K562 (cell line): ENCODE data around the gene MED29. TPM values are rescaled to one million over a fixed set of nuclear protein-coding genes. Genes with fewer than 3 reads are reported as not detected.

Source experiments
- ATAC-seq: fragments of 200-7000 bp; cut with Tn5 transposase; 3 replicates; pipeline ENCODE4 v1.9.1; 2020; ENCODE audit warnings: moderate library complexity
- BruUV-seq: library from RNA; stranded (reverse); fragments of 400-500 nt; replicated peaks from 2 replicates; lab custom pipeline; 2021; lab: Mats Ljungman, UMichigan
- CTCF ChIA-PET: fragments of 300-600 bp; formaldehyde crosslinking; extraction: SDS; loops from one replicate; lab custom pipeline; 2021; ENCODE audit warnings: low intra/inter-chr PET ratio; lab: Yijun Ruan, JAX
- POLR2A ChIA-PET: fragments of 300-600, 350-650 bp; sonication (Branson Sonifier 250); formaldehyde crosslinking; extraction: SDS; loops from one replicate; lab custom pipeline; 2021; ENCODE audit warnings: antibody characterized with exemption, inconsistent platforms; lab: Yijun Ruan, JAX
- DNase-seq, 4 experiments: peaks; one replicate each; pipeline versions ENCODE4 v3.0.0 to v3.0.0-alpha.2; 2011 to 2018; ENCODE audit warnings: low spot score in 3 of 4, mixed read lengths in 3 of 4; ENCODE audit errors: extremely low read depth in 1 of 4
- FAIRE-seq: peaks from 2 replicates; lab custom pipeline; 2011; peaks lifted over from hg19 to GRCh38; lab: Jason Lieb, UNC
- H2AFZ ChIP-seq: 2 replicates; pipeline ENCODE4 v1.6.0; 2011; ENCODE audit warnings: low read depth, low read length, control low read depth, inconsistent platforms
- H3K27ac ChIP-seq: fragments of 200-600 bp; 3 replicates; pipeline ENCODE4 v1.8.0; 2011; ENCODE audit warnings: low read depth, mild to moderate bottlenecking, control low read depth, inconsistent platforms, low read length, moderate library complexity, mixed read lengths; ENCODE audit errors: extremely low read depth
- H3K27me3 ChIP-seq, 2 experiments: fragments of 300-600 bp in 1 of 2; 2 replicates in 1 of 2; 3 replicates in 1 of 2; pipeline versions ENCODE4 v1.6.0 to v1.8.0; 2011; ENCODE audit warnings: inconsistent platforms in 2 of 2, low read length in 2 of 2, mild to moderate bottlenecking in 1 of 2, mixed read lengths in 1 of 2, moderate library complexity in 1 of 2; ENCODE audit not compliant: control insufficient read depth in 2 of 2, insufficient read depth in 2 of 2
- H3K36me3 ChIP-seq: fragments of 300-600 bp; 3 replicates; pipeline ENCODE4 v1.8.0; 2011; ENCODE audit warnings: mild to moderate bottlenecking, low read length, inconsistent platforms; ENCODE audit not compliant: control insufficient read depth, insufficient read depth
- H3K4me1 ChIP-seq, 2 experiments: fragments of 200-600 bp in 1 of 2; replicated peaks in 1 of 2; 2 replicates in 1 of 2; 3 replicates in 1 of 2; pipeline versions ENCODE4 v1.5.1 to v1.8.0; 2011; ENCODE audit warnings: inconsistent platforms in 2 of 2, low read length in 2 of 2, mild to moderate bottlenecking in 1 of 2, mixed read lengths in 1 of 2, moderate library complexity in 1 of 2; ENCODE audit not compliant: control insufficient read depth in 2 of 2, insufficient read depth in 2 of 2
- H3K4me2 ChIP-seq: 2 replicates; pipeline ENCODE4 v1.6.1; 2011; ENCODE audit warnings: low read length, control low read depth, inconsistent platforms, mixed read lengths; ENCODE audit not compliant: insufficient read depth
- H3K4me3 ChIP-seq: fragments of 200-600 bp; sonication (generic), shearing (Covaris generic); 2 replicates; pipeline ENCODE4 v1.5.1; 2016; ENCODE audit warnings: control low read depth, inconsistent platforms
- H3K79me2 ChIP-seq: fragments of 200-600 bp; 3 replicates; pipeline ENCODE4 v1.8.0; 2011; ENCODE audit warnings: low read length, inconsistent platforms; ENCODE audit not compliant: control insufficient read depth, insufficient read depth
- H3K9ac ChIP-seq, 2 experiments: 2 replicates each; pipeline versions ENCODE4 v1.6.0 to v1.6.1; 2011; ENCODE audit warnings: low read depth in 2 of 2, low read length in 2 of 2, control low read depth in 1 of 2, inconsistent platforms in 1 of 2, mild to moderate bottlenecking in 1 of 2, mixed read lengths in 1 of 2; ENCODE audit not compliant: insufficient read depth in 1 of 2
- H3K9me1 ChIP-seq: one replicate; pipeline ENCODE4 v1.6.0; 2011; ENCODE audit warnings: inconsistent platforms, mild to moderate bottlenecking, low read length, moderate library complexity; ENCODE audit not compliant: control insufficient read depth, insufficient read depth
- H3K9me3 ChIP-seq: replicated peaks from 2 replicates; pipeline ENCODE4 v1.5.1; 2011; ENCODE audit warnings: low read depth, low read length, inconsistent platforms; ENCODE audit not compliant: control insufficient read depth, insufficient read depth
- H4K20me1 ChIP-seq: replicated peaks from 2 replicates; pipeline ENCODE4 v1.6.1; 2011; ENCODE audit warnings: low read length, inconsistent platforms, mixed read lengths; ENCODE audit not compliant: control insufficient read depth, insufficient read depth
- CEBPB ChIP-seq: fragments of 450-650 bp; IDR thresholded peaks from 2 replicates; pipeline ENCODE4 v1.6.1; 2016; ENCODE audit warnings: missing genetic modification characterization, missing compliant biosample characterization
- EGR1 ChIP-seq: fragments of 450-650 bp; conservative IDR thresholded peaks from 2 replicates; pipeline ENCODE4 v1.6.1; 2017; ENCODE audit warnings: mild to moderate bottlenecking
- FOXK2 ChIP-seq, 2 experiments: fragments of 450-650 bp; IDR thresholded peaks in 1 of 2; conservative IDR thresholded peaks in 1 of 2; 2 replicates each; pipeline ENCODE4 v1.6.1; 2016; ENCODE audit warnings: low read depth in 2 of 2, mild to moderate bottlenecking in 1 of 2
- GTF2E2 ChIP-seq: fragments of 200-800 bp; sonication (Bioruptor generic); IDR thresholded peaks from 2 replicates; pipeline ENCODE4 v1.6.1; 2016; ENCODE audit warnings: missing genetic modification characterization, missing compliant biosample characterization
- PCBP2 ChIP-seq: fragments of 200-400 bp; formaldehyde crosslinking; IDR thresholded peaks from 2 replicates; pipeline ENCODE4 v1.6.1; 2018; ENCODE audit warnings: low read length, low read depth, mild to moderate bottlenecking, moderate library complexity; ENCODE audit not compliant: poor library complexity, severe bottlenecking
- PHB ChIP-seq: fragments of 250-450 bp; sonication (Bioruptor Pico); IDR thresholded peaks from 2 replicates; pipeline ENCODE4 v1.5.0; 2021
- PHTF2 ChIP-seq: fragments of 250-450 bp; sonication (Bioruptor Pico); IDR thresholded peaks from 2 replicates; pipeline ENCODE4 v1.5.0; 2021; ENCODE audit warnings: mild to moderate bottlenecking
- POLR2A ChIP-seq: fragments of 450-650 bp; conservative IDR thresholded peaks from 2 replicates; pipeline ENCODE4 v1.6.1; 2016
- SP1 ChIP-seq: sonication (generic); formaldehyde crosslinking; IDR thresholded peaks from 2 replicates; pipeline ENCODE4 v1.8.1; 2022; ENCODE audit warnings: mild to moderate bottlenecking, missing genetic modification reagents
- SUPT5H ChIP-seq: fragments of 450-650 bp; IDR thresholded peaks from 2 replicates; pipeline ENCODE4 v1.6.1; 2016
- TSC22D4 ChIP-seq: fragments of 450-650 bp; IDR thresholded peaks from 2 replicates; pipeline ENCODE4 v1.6.1; 2016; ENCODE audit warnings: missing genetic modification characterization, missing biosample characterization, control low read depth
- ZNF143 ChIP-seq: sonication (generic); formaldehyde crosslinking; IDR thresholded peaks from 2 replicates; pipeline ENCODE4 v1.9.0; 2022; ENCODE audit warnings: mild to moderate bottlenecking, missing genetic modification reagents
- ZNF551 ChIP-seq: fragments of 250-450 bp; sonication (Bioruptor Pico); IDR thresholded peaks from 2 replicates; pipeline ENCODE4 v1.5.0; 2021; ENCODE audit warnings: mild to moderate bottlenecking, moderate library complexity
- ZNF77 ChIP-seq: fragments of 250-450 bp; sonication (Bioruptor Pico); IDR thresholded peaks from 2 replicates; pipeline ENCODE4 v1.5.0; 2020
- WGBS: fragments of 100-300 bp; shearing (Covaris generic); methylation state at CpG from one replicate; pipeline ENCODE4 v1.1.6; 2016; ENCODE audit warnings: low coverage, mixed read lengths; ENCODE audit not compliant: insufficient coverage; ENCODE audit errors: missing lambda C conversion rate; 5-methylcytosine and 5-hydroxymethylcytosine counted together
- in situ Hi-C: fragments of 300-500 bp; cut with MboI; formaldehyde crosslinking; loops from 4 replicates; pipeline ENCODE4 v1.15.0; 2018; ENCODE audit warnings: inconsistent platforms, mixed read lengths
- intact Hi-C: fragments of 100-400 bp; cut with micrococcal nuclease; formaldehyde crosslinking; loops from 2 replicates; pipeline ENCODE4 v1.14.2; 2022
- polyA plus RNA-seq, 8 experiments: library from polyadenylated mRNA; depleted of rRNA in 4 of 8; stranded (reverse) in 5 of 8; unstranded in 3 of 8; fragments of >200 nt; fragmentation: Nextera tagmentation in 2 of 8; fragmentation: Illumina TruSeq in 1 of 8; extraction: Ambion mirVana in 2 of 8; extraction: Trizol in 1 of 8; gene quantifications; 2 replicates each; pipeline versions ENCODE4 v1.2.1 to v1.2.3, GENCODE V29; 2011 to 2014; ENCODE audit warnings: inconsistent platforms in 1 of 8, missing spikeins in 1 of 8
- total RNA-seq, 7 experiments: library from RNA; depleted of rRNA in 6 of 7; stranded (reverse); fragments of >200 nt in 6 of 7; fragmentation: Illumina TruSeq in 2 of 7; extraction: Trizol in 2 of 7; gene quantifications; 2 replicates each; pipeline versions ENCODE4 v1.2.1 to v1.2.3, GENCODE V29; 2011 to 2021; ENCODE audit warnings: low replicate concordance in 1 of 7
- TF ChIP-seq, protein P1 (sequence below): IDR thresholded peaks from 2 replicates; pipeline ENCODE4 v1.6.1; 2012; ENCODE audit warnings: low read depth, low read length, improper control_type of control experiment, borderline replicate concordance
- TF ChIP-seq, protein P2 (sequence below): fragments of 450-650 bp; IDR thresholded peaks from 2 replicates; pipeline ENCODE4 v1.6.1; 2016
- TF ChIP-seq, protein P3 (sequence below): sonication (generic); formaldehyde crosslinking; IDR thresholded peaks from 2 replicates; pipeline ENCODE4 v1.8.1; 2023; ENCODE audit warnings: mild to moderate bottlenecking, missing genetic modification reagents

The MED29 gene
- total and polyA plus RNA-seq, 9 of the 15 experiments (the other 6 are each of a cell fraction or from before 2014, with no cell fraction given) = 1.8 to 22.6 (median 12.4) TPM

DNA sequence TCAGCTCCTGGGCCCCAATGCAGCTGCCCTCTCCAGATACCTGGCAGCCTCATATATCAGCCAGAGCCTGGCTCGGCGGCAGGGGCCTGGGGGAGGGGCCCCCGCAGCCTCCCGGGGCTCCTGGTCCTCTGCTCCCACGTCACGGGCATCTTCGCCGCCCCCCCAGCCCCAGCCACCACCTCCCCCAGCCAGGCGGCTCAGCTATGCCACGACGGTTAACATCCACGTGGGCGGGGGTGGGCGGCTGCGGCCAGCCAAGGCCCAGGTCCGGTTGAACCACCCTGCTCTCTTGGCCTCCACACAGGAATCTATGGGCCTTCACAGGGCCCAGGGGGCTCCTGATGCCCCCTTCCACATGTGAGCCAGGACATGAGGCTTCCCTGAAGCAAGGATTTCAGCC lies 33.8 kb downstream of the MED29 start (continued):
- TF ChIP-seq, protein P1, sequence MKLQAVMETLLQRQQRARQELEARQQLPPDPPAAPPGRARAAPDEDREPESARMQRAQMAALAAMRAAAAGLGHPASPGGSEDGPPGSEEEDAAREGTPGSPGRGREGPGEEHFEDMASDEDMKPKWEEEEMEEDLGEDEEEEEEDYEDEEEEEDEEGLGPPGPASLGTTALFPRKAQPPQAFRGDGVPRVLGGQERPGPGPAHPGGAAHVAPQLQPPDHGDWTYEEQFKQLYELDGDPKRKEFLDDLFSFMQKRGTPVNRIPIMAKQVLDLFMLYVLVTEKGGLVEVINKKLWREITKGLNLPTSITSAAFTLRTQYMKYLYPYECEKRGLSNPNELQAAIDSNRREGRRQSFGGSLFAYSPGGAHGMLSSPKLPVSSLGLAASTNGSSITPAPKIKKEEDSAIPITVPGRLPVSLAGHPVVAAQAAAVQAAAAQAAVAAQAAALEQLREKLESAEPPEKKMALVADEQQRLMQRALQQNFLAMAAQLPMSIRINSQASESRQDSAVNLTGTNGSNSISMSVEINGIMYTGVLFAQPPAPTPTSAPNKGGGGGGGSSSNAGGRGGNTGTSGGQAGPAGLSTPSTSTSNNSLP = no peak

DNA sequence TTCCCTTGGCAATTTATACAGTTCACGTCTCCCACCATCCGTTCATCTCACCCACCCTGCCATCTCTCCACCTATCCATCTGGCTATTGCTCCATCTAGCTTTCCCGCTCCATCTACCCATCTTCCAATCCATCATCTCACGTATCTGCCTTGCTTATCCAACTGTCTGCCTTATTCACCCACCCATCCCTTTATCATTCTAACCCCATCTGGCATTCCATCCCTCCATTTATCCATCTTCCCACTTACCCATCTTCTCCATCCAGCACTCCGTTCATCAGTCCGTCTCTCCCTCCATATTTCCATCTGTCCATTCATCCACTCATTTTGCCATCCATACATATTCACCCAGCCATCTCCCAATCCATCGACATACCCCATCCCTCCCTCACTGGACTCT lies 34.6 kb downstream of the MED29 start:
- no peaks in the 10 kb centered on the region for H3K9me1 ChIP-seq
- no peak for DNase-seq
- H3K27ac ChIP-seq = no peak overlapping the region
- no peak for FAIRE-seq
- H3K36me3 ChIP-seq = peaks cover 18% of the 10 kb centered on the region; the same call in 1 of the 3 replicates
- POLR2A ChIA-PET = interaction anchor here (0.8 to 9.1 kb wide), 2 partner anchors 8 to 34 kb away, joined by 3 to 141 read pairs; partner anchors contain the start of genes MED29 and RPS16
- H3K9me3 ChIP-seq = no peaks in the 10 kb centered on the region
- WGBS = 63% methylated on average over 7 of the region's 7 CpGs
- BruUV-seq = no TSS peak
- no peak overlapping the region for H3K4me3 ChIP-seq
- H3K4me1 ChIP-seq = peaks cover 3 to 17% of the 10 kb centered on the region in 2 experiments; a peak in 2 of 5 replicates
- intact Hi-C loops (no loop called here), in situ Hi-C loops (no loop called here)
- no peak overlapping the region for H3K9ac ChIP-seq
- H3K4me2 ChIP-seq = no peak overlapping the region
- no peak for ATAC-seq
- H4K20me1 ChIP-seq = no peaks in the 10 kb centered on the region
- H2AFZ ChIP-seq = no peak overlapping the region
- no peaks in the 10 kb centered on the region for H3K79me2 ChIP-seq
- H3K27me3 ChIP-seq = no peaks in the 10 kb centered on the region
- CTCF ChIA-PET = no interaction called here
- TF ChIP-seq FOXK2 (conservative IDR thresholded peaks at IDR 0.05 in 1 of 2, IDR thresholded peaks at IDR 0.05 in 1 of 2; ENCODE audit: low read depth in 2 of 2) = no peak
- 0 out of 2 replicates have a peak, but pooled peaks have one; percentile 25 for TF ChIP-seq POLR2A
- no peak for TF ChIP-seq CEBPB (tag)
- no peak for TF ChIP-seq PHB (CRISPR knock-in tag)
- TF ChIP-seq SP1 (CRISPR knock-in tag) = no peak
- TF ChIP-seq TSC22D4 (tag) = 0 out of 2 replicates have a peak, but pooled peaks have one; percentile 20
- no peak for TF ChIP-seq ZNF143 (CRISPR knock-in tag)
- TF ChIP-seq PCBP2 = no peak
- TF ChIP-seq GTF2E2 (tag) = no peak
- no peak for TF ChIP-seq PHTF2 (CRISPR knock-in tag)
- TF ChIP-seq, protein P2, sequence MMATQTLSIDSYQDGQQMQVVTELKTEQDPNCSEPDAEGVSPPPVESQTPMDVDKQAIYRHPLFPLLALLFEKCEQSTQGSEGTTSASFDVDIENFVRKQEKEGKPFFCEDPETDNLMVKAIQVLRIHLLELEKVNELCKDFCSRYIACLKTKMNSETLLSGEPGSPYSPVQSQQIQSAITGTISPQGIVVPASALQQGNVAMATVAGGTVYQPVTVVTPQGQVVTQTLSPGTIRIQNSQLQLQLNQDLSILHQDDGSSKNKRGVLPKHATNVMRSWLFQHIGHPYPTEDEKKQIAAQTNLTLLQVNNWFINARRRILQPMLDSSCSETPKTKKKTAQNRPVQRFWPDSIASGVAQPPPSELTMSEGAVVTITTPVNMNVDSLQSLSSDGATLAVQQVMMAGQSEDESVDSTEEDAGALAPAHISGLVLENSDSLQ = no peak
- no peak for TF ChIP-seq ZNF551 (CRISPR knock-in tag)
- no peak for TF ChIP-seq ZNF77
- TF ChIP-seq SUPT5H = peak; percentile 63
- TF ChIP-seq, protein P3, sequence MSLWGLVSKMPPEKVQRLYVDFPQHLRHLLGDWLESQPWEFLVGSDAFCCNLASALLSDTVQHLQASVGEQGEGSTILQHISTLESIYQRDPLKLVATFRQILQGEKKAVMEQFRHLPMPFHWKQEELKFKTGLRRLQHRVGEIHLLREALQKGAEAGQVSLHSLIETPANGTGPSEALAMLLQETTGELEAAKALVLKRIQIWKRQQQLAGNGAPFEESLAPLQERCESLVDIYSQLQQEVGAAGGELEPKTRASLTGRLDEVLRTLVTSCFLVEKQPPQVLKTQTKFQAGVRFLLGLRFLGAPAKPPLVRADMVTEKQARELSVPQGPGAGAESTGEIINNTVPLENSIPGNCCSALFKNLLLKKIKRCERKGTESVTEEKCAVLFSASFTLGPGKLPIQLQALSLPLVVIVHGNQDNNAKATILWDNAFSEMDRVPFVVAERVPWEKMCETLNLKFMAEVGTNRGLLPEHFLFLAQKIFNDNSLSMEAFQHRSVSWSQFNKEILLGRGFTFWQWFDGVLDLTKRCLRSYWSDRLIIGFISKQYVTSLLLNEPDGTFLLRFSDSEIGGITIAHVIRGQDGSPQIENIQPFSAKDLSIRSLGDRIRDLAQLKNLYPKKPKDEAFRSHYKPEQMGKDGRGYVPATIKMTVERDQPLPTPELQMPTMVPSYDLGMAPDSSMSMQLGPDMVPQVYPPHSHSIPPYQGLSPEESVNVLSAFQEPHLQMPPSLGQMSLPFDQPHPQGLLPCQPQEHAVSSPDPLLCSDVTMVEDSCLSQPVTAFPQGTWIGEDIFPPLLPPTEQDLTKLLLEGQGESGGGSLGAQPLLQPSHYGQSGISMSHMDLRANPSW (CRISPR knock-in tag) = no peak
- 0 out of 2 replicates have a peak, but pooled peaks have one; percentile 4 for TF ChIP-seq EGR1
